NCI-H1436 (cell line): Measurements from ENCODE around the gene ISLR2.
A peak's percentile ranks its signal among the peaks of the same experiment; 100 is the strongest.
"Not testable (repeated sequence)": the region's sequence is repeated elsewhere in the genome, so short reads cannot be mapped to it uniquely, and the experiment has no call there.

ENCODE experiments used
- DNase-seq: peaks from one replicate; lab custom pipeline; 2025; lab: John Stamatoyannopoulos, UW

ISLR2 gene

DNA sequence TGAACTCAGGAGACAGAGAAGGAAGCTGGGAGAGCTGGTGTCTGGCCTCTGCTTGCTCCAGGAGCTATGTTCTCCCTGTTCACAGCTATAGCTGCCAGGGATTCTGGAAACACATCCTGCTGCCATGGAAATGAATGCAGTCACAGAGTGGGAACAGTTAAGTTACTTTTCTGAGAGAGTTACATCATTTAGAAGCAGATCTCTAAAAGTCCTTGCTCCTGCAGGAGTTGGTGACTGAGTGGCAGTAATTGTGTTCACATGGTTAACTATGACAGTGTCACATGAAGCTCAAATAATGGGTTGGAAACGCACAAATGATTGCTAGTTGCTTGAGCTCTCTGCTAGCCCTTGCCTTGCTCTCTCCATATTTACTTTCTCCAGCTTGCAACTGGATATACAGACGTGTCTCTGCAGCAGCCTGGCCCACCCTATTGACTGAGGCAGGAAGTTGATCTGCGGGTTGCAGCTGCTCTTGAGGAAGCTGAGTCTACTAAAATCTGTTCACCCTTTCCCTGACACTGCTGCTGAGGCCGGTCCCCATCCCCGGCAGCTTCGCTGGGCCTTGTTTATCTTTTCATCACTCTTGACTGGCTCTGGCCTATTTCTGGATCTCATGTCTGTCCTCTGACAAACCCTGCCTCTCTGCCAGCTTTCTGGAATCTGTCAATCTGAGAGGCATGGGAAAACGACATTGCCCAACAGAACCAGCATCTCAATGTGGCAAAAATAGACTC, 26.5 kb downstream of the ISLR2 start:
- peak; percentile 17 for DNase-seq

DNA sequence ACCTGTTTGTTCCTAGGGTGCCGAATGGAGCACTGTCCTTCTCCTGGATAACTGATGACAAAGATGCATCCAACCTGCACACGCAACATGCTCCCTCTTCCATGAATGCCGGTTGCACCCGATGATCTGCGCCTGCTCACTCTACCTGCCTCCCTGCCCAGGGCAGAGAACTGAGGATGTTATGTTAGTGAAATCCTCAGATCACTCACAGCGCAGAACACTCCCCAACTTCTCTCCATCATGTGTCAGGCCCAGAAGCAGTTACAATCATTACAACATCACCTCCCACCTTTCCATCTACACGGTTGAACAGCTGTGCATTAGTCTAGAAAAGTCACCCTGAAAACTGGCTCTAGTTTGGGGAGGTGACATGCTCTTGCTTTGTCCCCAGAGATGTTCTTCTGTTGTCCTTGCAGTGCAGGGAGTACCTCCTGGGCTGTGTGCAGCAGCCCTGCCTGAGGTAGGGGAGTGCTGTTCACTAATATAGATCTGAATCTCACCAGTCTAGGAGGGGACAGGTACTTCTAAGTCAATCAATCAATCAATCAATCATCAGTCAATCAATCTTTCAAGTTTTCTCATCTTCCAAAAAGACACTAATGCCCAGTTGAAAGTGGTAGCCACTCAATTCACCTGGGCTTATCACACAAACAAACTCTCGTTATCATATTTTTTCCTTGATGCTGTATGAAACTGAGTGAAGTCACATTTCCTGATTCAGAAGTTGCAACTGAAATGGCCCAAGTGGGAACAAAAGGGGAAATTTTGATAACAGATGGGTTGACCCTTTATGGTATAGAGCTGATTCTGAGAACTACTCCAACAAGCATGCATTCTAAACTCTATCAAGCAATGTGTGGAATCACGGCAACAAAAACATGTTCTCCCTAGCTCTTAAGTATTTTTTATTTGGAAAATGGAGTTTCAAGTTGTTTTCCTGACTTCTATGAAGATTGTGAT, 27.8 kb downstream of the ISLR2 start:
- no peak for DNase-seq

GRCh38 chr15:74158855-74159650, 28.7 kb downstream of the ISLR2 start:
- no peak for DNase-seq

DNA sequence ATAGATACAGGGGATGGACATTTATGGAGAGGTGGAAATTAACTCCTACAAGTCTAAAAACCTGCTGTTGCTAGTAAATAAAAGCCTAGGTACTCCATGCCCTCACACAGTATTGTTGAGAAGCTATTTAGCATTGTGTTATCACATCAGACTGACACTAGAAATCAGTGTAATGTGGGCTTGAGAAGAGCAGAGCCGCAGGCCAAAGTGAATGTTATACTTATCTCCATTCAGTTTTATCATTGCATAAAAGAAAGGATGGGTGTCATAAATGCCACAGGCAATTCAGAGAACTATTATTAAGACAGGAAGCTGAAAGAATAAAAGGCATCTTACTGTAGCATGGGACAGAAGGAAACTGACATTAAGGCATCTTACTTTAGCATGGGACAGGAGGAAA, 29.4 kb downstream of the ISLR2 start:
- DNase-seq = no peak

- not testable (repeated sequence) for DNase-seq
Measured at GRCh38 chr15:74160390-74160789, 30.0 kb downstream of the ISLR2 start.

- DNase-seq = not testable (repeated sequence)
Measured at GRCh38 chr15:74162195-74162536, 31.8 kb downstream of the ISLR2 start.

GRCh38 chr15:74165461-74165860, 35.1 kb downstream of the ISLR2 start:
- DNase-seq = no peak

GRCh38 chr15:74167891-74168331, 37.5 kb downstream of the ISLR2 start:
- no peak for DNase-seq

DNA sequence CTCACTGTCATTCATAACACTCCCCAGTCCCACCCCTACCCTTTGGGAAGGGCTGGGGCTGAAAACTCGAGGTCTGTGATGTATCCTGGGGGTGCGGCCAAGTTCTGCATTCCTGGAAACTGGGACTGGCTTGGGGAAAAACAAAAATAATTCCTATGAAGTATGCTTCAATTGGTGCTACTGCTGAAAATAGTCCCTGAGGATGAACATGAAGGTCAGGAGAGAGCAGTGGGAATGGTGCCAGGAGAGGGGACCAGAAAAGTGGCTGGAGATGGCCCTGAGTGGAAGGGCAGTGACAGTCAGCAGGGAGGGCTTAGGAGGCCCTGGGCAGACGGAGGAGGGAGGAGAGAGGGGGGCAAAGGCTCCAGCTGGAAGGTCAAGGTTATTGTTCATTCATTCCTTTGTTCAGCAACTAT, 38.3 kb downstream of the ISLR2 start:
- DNase-seq = no peak

DNA sequence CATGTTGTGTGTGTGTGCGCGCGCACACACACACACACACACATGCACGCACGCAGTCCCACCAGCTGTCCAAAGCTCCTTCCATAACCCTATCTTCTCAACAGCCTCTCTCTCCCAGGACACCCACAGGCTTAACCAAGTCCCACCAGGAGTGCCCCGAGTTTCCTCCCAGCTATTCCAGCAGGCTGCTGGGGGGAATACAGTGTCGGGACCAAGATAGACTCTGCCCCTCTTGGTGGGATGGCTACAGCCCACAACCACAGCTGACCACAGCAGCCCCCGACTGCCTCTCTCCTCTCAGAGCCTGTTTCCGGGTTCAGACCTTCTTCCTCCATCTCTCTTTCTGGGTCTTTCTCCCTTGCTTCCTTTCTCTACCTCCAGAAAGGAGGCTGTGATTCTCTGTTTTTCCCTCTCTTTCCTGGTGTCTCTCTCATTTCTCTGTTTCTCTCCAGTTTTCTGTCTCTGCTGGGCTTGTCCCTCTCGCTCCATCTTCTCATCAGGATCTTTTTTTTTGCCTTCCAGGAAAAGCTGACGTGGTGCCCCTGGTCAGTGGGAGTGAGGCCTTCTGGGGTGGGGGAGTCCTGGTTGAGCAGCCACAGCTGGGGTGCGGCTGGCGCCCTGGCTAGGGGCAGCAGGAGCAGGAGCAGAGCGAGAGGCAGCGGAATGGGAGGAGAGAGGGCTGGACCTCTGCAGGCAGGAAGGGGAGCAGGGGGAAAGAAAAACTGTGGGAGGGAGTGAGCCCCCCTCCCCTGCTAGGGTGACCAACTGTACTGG, 39.9 kb downstream of the ISLR2 start:
- DNase-seq = no peak

DNA sequence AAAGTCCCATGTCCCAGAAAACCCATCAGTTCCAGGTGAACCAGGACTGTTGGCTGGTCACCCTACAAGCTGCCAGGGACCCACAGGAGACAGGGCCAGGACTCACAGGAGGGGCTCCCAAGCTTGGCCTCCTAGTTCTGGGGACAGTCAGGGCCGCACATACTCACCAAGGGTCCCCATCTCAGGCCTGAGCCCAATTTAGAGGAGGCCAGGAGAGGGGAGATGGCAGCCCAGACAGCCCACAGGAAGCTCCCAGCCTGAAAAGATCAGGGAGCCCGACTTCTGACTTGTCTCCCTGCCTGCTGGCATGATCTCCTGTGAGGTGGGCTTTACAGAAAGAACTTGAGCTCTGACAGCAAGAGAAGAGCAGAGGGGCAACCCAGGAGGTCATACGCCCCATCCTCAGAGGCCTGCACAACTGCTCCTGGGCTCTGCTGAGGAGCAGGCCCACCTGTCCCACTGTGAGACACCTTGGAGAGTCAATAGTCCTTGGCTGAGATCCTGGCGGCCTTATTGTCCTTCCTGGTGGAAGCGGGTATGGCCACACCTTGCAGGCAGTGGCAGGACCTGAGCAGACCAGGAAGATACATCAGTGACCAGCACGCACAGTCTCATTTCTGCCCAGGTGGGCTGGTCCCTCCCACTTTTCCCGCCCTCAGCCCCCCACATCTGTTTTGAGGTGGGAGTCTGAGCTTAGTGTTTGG, 40.6 kb downstream of the ISLR2 start:
- DNase-seq = no peak

DNA sequence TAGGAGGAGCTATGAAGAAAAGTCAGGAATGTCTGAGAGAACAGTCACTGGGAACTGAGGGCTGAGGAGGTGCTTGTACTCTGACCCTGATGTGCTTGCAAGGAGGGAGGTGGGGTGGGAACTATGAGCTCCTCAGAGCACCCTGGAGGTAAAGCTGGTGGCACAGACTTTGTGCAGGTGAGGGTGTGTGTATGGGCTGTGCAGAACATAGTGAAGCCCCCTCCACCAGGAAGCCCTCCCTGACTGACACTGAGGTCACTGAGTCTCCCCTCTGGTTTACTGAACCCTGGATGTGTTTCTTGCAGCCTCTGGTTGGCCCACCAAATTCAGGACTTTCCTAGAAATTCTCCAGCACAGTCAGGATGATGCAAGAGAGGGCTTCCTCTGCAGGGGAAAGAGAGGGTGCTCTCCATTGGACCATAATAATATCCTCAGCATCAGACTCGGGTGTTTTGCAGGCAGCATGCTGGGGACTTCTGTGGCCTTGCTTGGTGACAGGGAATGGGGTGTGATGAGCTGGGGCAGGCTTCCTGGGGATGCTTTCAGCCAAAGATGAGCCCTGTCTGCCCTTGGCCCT, 41.7 kb downstream of the ISLR2 start:
- no peak for DNase-seq

DNA sequence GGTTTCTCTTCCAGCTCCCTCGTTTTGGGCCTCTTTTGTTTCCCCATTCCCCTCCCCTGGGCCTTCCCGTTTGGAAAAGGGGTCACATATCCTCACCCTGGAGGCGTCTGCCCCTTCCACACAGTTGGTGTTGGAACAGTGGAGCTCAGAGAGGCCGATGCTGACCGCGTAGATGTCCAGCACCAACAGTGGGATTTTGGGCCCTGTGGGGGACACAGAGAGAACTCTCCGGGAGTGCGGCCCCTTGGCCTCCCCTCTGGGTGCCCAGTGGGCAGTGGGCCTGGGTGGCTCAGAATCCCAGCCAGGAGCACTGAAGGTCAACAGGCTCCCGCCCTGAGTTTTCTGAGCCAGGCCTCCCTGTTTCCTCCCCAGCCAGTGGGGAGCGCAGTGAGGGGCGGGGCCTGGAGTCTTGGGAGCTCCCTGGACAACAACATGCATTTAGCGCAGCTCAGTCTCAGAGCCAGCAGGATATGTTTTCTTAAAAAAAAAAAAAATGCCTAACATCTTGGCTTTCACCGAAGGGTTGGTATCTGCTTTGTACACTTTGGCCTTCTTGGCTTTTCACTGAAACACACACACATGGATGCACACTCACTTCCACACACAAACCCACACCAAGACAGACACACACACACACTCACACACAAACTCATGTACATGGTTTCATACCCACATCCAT, 42.5 kb downstream of the ISLR2 start:
- no peak for DNase-seq

GRCh38 chr15:74173380-74174218, 43.2 kb downstream of the ISLR2 start, which contains the start of gene ISLR:
Gene ISLR, plus strand, starts transcription at chr15:74173710. Its CDS starts 1,149 bp downstream, at chr15:74174859.
- DNase-seq = no peak

DNA sequence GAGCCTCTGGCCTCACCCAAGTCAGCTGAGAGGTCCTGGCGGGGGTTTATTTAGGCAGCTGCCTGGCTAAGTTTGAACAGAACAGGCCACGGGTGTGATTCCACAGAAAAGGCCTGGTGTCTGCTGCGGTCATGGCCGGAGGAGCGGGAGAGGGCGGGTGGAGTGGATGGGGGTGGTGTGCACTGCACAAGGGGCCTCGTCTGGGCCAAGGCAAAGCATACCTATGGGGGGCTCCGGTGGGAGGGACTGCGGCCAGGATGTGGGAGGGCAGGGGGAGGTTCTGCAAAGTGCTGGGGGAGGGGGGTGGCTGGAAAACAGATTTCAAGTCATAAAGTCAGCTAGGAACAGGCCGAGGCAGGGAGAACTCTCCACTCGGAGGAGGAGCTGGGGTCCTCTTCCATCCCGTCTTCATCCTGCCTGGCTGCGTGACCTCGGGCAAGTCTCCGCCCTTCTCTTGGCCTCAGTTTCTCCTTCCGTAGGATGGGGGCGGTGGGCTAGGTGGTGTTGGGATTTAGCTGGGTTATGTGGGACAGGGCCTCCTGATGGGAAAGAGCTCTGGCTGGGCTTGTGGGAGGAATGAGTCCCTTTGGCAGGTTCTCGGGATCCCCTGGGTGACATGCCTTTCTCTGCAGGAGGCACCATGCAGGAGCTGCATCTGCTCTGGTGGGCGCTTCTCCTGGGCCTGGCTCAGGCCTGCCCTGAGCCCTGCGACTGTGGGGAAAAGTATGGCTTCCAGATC, 44.0 kb downstream of the ISLR2 start:
- DNase-seq = no peak

DNA sequence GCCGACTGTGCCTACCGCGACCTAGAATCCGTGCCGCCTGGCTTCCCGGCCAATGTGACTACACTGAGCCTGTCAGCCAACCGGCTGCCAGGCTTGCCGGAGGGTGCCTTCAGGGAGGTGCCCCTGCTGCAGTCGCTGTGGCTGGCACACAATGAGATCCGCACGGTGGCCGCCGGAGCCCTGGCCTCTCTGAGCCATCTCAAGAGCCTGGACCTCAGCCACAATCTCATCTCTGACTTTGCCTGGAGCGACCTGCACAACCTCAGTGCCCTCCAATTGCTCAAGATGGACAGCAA, 44.5 kb downstream of the ISLR2 start:
- no peak for DNase-seq

DNA sequence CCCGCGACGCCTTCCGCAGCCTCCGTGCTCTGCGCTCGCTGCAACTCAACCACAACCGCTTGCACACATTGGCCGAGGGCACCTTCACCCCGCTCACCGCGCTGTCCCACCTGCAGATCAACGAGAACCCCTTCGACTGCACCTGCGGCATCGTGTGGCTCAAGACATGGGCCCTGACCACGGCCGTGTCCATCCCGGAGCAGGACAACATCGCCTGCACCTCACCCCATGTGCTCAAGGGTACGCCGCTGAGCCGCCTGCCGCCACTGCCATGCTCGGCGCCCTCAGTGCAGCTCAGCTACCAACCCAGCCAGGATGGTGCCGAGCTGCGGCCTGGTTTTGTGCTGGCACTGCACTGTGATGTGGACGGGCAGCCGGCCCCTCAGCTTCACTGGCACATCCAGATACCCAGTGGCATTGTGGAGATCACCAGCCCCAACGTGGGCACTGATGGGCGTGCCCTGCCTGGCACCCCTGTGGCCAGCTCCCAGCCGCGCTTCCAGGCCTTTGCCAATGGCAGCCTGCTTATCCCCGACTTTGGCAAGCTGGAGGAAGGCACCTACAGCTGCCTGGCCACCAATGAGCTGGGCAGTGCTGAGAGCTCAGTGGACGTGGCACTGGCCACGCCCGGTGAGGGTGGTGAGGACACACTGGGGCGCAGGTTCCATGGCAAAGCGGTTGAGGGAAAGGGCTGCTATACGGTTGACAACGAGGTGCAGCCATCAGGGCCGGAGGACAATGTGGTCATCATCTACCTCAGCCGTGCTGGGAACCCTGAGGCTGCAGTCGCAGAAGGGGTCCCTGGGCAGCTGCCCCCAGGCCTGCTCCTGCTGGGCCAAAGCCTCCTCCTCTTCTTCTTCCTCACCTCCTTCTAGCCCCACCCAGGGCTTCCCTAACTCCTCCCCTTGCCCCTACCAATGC, 45.1 kb downstream of the ISLR2 start:
- no peak for DNase-seq
